Stimulated activated CD4-positive, alpha-beta T cell treated with anti-CD3 and anti-CD28 coated beads, TNF-alpha, amount 100 ng/mL, for 4 hours (primary cell): ENCODE results near the gene EEFSEC.

ENCODE experiments used
- DNase-seq, 3 experiments: peaks; one replicate each; pipeline ENCODE4 v3.0.0-alpha.2; 2020; ENCODE audit warnings: low read depth in 3 of 3

Gene EEFSEC

DNA sequence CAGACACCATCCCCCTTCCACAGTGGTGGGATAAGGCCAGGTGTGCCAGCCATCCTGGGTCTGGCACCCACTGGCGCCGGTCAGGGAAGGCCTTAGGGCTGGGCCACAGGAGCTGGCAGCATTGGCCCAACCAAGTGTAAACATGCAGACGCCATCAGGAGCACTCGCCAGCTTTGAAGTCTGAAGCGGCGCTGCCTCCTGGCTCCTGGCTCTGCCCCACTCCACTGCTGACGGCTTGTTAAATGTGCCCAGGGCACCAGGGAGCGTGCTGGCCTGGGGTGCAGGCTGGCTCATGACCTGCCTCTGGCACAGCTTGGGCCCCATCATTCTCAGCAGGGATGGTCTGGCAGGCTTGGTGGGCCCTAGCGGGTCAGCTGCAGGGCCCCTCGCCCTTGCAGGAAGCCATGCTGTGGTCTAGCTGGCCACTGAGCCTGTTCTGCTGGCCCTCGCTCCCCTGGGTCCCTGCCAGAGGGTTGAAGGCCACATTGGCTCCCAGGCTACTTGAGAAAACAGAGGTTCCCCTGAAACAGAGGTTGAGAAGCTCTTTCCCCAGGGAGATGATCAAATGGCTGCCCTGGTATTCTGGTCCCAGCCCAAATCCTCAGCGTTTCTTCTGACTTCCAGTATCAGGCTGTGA is 196.8 kb downstream of the EEFSEC start:
- DNase-seq = no peak

DNA sequence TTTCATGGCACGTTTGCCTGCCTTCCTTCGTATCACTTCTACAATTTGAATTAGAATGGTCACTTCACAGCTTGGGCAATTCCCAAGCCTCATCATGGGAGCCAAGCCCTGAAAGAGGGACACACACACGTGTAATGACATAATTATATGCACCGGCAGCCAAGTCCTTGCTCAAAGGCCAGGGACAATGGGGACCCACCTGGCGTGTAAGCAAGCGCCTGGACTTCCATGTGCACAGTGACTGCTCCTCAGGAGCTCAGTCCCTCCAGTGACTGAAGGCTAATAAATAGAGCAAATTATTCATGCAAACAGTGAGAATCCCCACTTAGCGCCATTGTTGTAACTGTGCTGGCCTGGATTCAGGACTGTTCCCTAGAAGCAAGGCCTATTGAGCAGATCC is 198.3 kb downstream of the EEFSEC start:
- DNase-seq = no peak

DNA sequence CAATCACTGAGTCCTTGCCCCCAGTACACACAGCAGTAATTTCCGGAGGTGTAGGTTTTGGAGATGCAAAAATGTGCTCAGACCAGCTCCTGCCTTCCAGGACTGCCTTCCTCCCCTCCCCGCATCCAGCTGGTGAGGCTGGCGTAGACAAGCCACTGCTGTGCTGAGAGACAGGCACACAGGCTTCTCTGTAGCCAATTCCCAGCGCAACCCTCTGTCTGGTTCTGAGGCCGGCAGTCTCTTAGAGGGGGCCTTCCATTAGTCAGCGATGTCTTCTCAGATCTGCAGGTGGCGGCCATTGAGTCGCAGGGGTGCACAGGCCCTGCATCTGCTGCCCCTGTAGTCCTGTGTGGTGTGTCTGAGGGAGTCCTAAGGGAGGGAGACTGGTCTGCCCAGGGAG is 199.0 kb downstream of the EEFSEC start:
- DNase-seq = no peak

DNA sequence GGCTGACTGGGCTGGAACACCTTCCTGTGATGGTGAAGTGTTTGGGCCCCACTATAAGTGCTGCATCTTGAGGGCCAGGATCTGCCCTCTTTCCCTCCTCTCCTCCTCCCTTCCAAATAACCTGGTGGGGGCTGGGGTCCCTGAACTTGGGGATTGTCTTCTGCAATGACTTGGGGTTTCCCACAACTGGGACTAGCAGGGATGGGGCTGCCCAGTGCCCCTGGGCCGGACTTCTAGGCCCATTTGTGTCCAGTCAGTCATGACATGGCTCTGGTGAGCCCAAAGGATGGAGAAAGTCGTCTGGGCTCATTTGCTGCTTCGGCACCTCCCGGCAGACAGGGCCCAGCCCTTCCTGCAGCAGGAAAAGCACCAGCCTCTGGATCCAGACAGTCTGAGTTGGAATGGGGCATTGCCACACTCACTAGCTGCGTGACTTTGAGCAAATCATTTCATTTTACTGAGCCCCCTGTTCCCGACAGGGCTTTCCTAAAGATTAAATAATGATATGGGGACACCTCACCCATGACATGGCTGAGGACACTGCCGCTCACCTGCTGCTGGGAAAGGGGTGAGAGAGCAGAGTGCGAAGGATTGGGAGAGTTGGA is 200.2 kb downstream of the EEFSEC start:
- no peak for DNase-seq

DNA sequence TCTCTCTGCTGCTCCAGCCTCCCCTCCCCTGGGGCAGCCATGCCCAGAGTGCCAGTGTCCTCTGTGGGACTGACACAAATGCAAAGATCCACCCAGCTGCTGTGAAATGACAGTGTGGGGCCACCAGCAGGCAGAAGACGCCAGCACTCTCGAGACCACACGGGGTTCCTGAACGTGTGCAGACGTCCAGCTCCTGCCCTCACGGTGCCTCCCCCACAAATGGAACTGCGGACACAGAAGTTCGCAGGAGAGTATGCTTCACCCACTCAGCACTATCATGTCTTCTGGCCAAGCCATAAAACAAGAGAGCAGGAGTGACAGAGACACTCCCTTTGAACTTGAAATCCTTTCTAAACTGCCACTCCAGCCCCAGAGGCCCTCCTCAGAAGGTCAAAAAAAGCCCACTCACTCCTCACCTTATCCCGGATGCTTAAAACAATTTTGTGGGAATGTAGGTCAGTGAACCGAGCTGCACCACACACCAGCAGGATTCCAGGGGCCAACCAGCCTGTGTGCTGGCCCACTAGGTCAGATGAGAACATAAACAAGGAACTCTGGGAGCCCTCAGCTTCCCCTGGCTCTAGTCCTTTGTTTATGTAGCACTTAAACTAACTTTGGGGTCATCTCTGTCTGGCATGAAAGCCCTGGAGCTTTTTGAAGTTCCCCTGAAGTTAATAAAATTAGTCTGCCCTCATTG is 200.9 kb downstream of the EEFSEC start:
- no peak for DNase-seq

DNA sequence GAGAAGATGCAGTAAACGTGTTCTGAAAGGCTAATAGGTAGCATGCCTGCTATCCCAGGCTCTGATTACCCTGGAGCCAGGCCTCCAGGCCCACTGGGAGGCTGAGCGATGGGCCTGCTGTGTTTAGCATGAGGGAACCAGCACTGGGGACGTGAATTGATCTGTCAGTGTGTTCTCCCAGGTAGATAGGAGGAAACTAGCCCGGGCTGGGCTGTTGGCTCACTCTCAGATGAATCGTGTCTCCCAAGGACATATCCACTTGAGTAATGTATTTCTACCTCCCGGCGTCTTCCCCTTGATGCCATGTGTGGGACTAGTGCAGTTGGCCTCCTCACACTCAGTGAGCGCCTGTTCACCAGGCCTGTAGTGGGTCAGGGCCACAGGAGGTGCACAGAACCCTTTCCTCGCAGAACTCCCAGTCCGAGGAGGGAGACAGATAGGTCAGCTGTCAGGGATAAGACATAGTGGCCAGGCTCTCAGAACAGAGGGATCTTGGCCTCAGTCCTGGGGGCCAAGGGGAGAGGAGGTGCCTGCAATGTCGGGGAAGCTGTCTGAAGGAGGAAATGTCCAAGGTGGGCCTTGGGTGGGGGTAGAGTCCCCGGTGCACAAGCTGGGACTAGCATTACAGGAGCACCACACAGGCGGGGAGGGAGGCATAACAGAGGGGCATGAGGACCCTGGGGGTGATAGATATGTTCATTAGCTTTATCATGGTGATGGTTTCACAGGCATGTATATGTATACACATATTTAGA is 201.7 kb downstream of the EEFSEC start:
- DNase-seq = no peak

DNA sequence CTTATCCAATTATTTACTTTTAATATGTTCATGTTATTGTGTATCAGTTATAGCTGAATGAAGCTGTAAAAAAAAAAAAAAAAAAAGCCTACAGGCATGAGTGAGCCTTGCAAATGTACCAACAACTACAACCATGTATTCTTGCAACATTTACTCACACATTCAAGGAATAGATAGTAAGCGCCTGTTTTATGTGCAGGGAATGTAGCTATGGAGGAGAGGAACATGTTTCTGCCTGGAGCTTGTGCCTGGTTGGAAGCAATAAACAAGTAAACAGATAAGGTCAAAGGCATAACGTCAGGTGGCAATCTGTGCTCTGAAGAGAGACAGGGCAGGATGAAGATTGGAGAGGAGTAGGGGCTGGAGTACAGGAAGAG is 202.2 kb downstream of the EEFSEC start:
- DNase-seq = no peak

DNA sequence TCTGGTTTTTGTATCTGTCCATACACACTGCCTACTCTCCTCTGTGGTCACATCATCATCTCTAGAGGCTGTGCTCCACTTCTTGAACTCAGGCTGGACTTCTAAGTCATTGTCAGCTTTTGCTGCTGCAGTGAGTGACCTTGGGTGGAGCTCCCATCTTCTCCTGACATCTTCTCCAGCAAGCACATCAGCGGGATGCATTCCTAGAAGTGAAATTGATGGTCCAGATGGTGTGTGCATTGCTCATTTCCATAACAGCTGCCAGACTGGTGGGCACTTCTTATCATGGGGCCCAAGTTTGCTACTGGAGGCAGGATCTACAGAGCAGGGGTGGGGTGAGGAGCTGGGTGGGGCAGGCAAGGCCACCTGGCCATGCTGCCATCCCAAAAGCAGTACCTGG is 203.5 kb downstream of the EEFSEC start:
- no peak for DNase-seq

DNA sequence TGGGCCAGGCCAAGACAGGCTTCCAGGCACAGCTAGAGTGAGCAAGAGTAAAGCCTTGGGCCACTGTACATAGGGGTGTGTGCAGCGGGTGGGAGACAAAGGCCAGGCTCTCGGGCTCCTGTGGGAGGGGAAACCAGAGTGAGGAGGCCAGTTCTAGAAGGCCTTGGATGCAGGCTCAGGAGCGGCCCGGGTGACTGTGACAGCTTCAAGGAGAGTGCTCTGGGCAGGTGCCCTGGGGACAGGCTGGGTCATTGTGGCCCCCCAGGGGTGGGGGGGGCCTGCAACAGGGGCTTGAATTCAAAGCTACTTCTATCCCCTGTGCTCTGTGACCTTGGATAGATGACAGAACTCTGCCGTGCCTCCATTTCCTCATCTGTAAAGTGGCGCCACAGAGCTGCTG is 204.3 kb downstream of the EEFSEC start:
- DNase-seq = no peak

DNA sequence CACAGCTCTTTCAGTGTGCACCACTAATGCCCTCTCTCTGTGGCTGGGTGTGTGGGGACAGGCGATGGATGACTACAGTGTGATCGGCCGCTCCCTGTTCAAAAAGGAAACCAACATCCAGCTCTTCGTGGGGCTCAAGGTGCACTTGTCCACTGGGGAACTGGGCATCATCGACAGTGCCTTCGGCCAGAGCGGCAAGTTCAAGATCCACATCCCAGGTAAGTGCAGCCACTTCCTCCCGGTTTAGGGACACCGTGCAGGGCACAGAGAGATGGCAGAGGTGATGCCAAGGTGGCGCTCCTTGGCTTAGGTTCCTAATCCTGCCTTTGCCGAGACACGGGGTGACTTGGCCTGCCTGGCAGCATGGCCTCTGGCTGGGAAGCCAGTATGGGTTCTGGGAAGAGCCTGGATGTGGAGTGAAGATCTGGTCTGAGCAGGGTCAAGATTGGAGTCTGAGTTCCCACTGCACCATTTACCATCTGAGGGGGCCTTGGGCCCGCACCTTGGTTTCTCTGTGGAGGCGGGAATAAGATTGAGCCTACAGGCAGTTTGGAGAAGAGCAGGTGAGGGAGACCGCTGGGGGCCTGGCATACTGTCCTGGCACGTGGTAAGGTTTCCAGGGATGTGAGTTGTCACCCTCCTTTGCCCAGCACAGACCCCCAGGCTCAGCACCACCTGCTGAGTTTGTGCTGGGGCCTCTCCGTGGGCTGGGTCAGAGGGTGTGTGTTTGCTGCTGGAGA is 205.0 kb downstream of the EEFSEC start:
- no peak for DNase-seq

DNA sequence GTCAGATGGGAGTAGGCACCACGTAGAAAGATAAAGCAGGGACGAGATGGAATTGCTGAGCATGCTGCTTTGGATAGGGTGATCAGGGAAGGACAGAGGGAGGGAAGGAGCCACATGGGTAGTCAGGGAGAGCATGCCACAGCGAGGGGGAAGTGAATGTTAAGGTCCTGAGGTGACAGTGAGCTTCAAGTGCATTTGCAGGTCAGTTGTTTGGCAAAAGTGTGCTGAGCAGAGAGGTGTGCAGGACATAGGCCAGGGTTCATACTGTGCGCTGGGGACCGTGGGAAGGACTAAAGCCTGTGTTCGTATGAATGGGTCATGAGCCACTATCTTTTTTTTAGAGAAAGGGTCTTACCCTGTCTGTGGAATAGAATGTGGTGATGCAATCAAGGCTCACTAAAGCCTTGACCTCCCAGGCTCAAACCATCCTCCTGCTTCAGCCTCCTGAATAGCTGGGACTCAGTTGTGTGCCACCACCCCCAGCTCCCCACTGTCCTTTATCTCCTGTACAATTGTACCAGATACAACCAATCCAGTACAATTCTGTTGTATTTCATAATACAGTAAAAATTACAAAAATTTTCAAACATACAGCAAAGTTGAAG is 205.9 kb downstream of the EEFSEC start:
- DNase-seq = no peak

DNA sequence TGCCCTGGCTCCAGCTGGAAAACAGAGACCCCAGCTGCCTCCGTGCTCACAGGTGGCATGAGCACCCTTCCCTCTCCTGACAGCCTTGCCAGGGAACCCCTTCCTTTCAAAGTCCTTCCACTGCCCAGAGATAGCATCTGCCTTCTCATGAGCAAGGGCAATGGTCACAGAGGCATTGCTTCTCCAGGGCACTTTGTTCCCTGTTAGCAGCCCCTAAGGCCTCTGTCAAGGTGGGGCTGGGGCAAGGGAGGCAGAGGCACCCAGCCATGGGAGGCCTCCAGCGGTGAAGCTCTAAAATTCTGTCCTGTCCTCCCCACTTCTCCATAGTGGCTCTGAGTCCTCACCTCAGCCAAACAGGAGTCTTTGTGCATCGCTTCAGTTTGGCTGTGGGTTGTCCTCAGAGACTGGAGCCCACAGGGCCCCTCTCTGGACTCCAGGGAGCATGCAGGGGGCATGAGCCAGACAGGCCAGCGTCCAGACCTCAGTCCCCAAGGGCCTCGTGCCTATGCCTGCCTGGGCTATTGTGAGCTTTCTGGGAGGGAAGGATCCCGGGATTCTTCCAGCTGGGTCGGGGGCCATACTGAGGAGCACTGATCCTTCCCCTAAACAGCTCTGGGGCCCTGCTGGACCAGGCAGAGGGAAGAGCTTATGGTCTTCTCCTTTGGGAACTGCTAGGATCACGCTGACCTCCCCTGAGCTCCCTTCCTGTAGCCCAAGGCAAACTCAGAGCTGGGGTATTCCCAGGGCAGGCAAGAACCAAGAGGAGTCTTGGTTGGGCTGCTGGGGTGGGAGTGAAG is 206.8 kb downstream of the EEFSEC start:
- DNase-seq = no peak

DNA sequence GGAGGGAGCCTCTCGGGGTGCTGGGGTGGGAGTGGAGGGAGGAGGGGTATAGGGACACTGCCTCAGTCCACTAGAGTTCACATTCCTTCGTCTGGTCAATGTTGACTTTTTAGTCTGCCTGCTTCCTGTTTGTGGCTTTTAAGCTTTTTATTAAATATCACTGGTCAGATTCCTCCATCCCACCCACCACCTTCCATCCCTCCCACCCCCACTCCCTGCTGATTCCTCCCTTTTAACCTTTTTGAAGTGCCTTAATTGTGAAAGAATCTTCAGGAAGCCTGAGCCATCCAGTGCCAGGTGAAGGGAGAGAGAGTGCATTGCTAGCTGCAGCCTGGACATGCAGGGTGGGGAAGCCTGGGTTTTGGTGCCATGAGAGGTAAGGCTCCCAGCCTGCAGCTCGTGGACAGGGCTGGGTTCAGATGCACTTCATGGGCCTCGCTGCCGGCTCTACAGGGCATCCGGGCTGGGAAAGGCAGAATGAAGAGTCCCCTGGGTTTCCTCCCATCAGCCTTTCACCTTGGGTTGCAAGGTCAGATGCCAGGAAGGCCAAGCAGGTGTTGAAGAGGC is 207.5 kb downstream of the EEFSEC start:
- no peak for DNase-seq

DNA sequence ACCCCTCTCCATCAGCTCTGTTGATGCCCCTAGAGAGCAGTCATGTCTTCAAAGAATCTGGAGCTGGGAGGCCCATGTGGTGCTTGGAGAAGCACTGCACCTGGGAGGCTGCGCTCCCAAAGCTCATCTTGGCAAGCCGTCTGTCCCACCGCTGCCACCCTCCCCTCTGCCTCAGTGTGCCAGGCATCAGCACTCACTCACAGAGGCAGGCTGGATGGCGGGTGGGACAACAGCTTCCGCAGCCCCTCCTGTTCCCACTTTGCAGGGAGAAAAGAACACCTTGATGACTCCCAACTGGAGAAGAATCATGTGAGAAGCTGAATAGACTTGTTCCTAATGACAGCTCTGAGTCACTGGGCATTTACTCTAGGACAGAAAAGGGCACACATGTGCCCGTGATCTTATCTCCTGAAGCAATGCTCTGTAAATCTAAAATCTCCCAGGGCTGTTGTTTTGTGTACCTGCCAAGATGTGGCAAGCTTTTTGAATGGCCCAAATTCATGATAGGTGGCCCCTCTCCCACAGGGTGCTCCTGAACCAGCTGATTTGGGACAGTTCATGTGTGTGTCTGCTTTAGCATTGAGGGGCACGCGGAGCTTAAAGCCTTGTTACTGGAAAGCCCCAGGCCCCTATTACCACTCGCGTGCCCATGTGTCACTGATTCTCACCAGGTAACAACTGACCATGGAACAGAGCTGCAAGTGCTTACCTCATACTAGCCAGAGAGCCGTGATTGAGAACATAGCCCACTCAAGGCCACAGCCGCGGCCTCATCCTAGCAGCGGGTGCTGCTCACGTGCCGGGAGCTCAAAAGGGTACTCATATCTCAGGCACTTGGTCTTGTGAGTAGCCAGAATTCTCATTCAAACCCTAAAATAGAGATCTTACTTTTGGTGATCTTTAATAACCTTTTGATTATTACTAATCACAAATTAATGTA is 209.0 kb downstream of the EEFSEC start:
- no peak for DNase-seq

DNA sequence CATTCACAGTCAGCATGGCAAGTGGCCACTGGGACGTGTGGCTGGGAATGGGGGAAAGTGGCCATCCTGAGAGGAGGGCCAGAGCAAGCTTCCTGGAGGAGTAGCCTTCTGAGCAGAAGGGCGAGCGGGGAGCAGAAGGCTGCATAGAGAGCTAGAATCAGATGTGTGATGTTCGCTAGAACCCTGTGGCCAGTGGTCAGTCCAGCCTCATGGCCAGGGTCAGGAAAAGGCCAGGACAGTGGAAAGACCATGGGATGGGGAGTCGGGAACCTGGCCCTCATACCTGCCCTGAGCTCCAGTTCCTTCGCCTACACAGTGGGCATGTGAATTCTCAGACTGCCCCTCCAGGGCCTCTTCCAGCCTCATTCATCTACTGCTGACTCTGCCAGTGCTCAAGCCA is 211.0 kb downstream of the EEFSEC start:
- no peak for DNase-seq

DNA sequence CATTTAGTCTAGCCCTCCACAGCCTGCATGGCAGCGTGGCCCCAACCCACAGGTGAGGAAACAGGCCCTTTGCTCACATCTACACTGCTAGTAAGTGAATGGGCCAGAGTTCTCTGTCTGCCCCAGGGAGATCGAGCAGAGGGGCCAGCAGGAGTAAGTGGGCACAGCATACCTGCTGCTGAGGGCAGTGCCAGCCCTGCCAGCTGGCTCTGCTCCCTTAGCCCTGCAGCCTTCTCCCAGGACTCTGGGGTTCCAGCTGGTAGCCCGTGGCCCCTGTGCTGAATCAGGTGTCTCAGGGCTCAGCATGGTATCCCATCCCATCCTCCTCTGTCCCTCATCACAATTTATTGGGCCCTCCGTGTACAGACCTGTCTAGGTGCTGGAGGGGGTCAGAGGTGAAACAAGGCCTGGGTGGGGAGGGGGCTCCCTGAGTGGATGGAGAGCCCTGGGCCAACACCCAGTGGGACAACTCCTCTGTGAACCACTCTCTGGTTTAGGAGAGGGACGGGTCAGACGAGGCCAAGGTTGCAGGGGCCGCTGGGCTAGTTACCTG is 211.6 kb downstream of the EEFSEC start:
- no peak for DNase-seq

DNA sequence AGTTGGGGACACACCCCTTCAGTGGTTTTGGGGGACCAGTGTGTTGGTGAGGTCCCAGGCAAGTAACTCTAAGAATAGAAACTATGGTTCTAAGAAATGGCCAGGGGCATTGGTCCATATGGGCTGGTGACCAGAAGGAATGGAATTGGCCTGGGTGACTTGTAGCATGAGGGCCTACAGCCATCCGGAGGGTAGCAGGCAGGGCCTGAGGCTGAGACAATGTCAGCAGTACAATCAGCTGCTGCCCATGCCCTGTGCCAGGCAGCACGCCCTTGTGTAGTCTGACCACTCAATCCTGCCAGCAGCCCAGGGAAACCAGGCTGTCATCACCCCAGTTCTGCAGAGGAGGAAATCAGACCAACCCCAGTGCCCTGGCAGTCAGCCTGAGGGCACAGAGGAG is 212.9 kb downstream of the EEFSEC start:
- no peak for DNase-seq

DNA sequence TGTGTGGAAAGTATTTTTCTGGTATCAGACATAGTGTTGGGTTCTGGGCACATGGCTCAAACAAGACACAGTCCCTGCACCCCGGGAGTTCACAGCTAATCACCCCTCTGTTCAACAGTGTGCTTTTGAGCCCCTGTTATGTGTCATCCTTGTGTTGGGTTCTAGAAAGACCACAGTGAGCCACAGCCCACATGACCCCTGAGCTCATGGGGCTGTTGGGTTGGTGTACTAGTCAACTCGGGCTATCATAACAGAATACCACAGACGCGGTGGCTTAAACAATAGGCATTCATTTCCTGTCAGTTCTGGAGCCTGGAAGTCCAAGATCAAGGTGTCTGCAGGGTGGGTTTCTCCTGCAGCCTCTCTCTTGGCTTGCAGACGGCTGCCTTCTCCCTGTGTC is 213.4 kb downstream of the EEFSEC start:
- no peak for DNase-seq

DNA sequence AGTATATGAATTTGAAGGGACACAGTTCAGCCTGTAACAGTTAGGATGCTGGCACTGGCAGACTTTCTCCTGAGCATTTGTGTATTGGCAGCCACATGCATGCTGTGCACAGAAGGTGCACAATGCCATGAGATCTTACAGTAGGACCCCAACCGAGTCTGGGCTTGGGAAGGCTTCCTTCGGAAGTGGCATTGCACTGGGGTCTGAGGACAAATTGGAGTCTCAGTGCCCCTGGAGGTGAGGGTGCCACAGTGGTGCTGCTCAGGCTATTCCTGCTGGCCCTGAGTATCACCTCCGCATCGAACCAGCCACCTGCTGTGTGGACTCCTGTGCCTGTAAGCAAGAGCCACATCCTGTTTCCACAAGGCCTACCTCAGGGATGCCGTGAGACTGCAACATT is 213.9 kb downstream of the EEFSEC start:
- no peak for DNase-seq
